WERI-Rb-1 (cell line): ENCODE results near the gene PRICKLE2.
A peak's percentile ranks its signal among the peaks of the same experiment; 100 is the strongest.

ENCODE experiments used
- DNase-seq: peaks from one replicate; pipeline ENCODE4 v3.0.0-alpha.2; 2020
- H3K27ac ChIP-seq: fragments of 250-450 bp; sonication (Bioruptor Pico); 2 replicates; pipeline ENCODE4 v1.5.1; 2020; ENCODE audit warnings: mild to moderate bottlenecking, moderate library complexity
- H3K27me3 ChIP-seq: fragments of 250-450 bp; sonication (Bioruptor Pico); 2 replicates; pipeline ENCODE4 v1.5.1; 2021; ENCODE audit warnings: mild to moderate bottlenecking, low read depth, moderate library complexity; ENCODE audit not compliant: insufficient read depth, severe bottlenecking
- H3K36me3 ChIP-seq: fragments of 250-450 bp; sonication (Bioruptor Pico); 2 replicates; pipeline ENCODE4 v1.5.1; 2020; ENCODE audit warnings: mild to moderate bottlenecking, moderate library complexity
- H3K4me3 ChIP-seq: 2 replicates; pipeline ENCODE4 v1.5.1; 2011; ENCODE audit warnings: low read depth, mild to moderate bottlenecking, control low read depth, low read length
- H3K9me3 ChIP-seq: fragments of 250-450 bp; sonication (Bioruptor Pico); 2 replicates; pipeline ENCODE4 v1.5.1; 2021; ENCODE audit warnings: mild to moderate bottlenecking, moderate library complexity; ENCODE audit not compliant: severe bottlenecking
- CTCF ChIP-seq: IDR thresholded peaks from 2 replicates; pipeline ENCODE4 v1.5.1; 2011; ENCODE audit warnings: low read depth, mild to moderate bottlenecking, control low read depth, inconsistent platforms, low read length

PRICKLE2 gene

GRCh38 chr3:64129106-64129505, 96.2 kb downstream of the PRICKLE2 start:
- peak overlapping the region; percentile 11 for H3K4me3 ChIP-seq
- peaks cover 7% of the 10 kb centered on the region for H3K9me3 ChIP-seq
- no peak for TF ChIP-seq CTCF
- H3K36me3 ChIP-seq: peaks cover 32% of the 10 kb centered on the region
- H3K27ac ChIP-seq: peak overlapping the region; percentile 94
- DNase-seq: no peak
- no peaks in the 10 kb centered on the region for H3K27me3 ChIP-seq

DNA sequence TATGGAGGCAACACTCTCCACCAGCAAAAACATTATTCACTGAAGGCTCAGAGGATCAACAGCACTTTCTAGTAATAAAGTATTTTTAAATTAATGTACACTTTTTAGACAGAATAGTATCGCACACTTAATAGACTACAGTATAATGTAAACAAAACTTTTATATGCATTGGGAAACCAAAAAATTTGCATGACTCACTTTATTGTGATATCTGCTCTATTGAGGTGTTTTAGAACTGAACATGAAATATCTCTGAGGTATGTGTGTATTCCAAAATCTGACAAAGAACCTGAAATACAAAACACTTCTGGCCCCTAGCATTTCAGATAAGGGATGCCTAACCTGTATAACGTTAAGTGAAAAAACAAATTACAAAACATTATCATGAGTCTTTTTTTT, 99.7 kb downstream of the PRICKLE2 start:
- no peak overlapping the region for H3K4me3 ChIP-seq
- H3K36me3 ChIP-seq: peaks cover 54% of the 10 kb centered on the region
- DNase-seq: no peak
- H3K9me3 ChIP-seq: peaks cover 7% of the 10 kb centered on the region
- no peak for TF ChIP-seq CTCF
- H3K27me3 ChIP-seq: no peaks in the 10 kb centered on the region
- no peak overlapping the region for H3K27ac ChIP-seq

DNA sequence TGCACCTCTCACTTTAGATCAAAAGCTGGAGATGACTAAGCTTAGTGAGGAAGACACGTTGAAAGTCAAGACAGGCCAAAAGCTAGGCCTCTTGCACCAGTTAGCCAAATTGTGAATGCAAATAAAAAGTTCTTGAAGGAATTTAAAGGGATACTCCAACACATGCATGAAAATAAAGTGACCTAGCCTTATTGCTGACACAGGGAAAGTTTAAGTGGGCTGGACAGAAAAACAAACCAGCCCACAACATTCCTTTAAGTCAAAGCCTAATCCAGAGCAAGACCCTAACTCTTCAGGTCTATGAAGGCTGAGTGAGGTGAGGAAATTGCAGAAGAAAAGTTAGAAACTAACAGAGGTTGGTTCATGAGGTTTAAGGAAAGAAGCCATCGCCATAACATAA, 101.3 kb downstream of the PRICKLE2 start:
- Histone ChIP-seq H3K27ac (no peak overlapping the region), H3K36me3 (peaks cover 67% of the 10 kb centered on the region), H3K9me3 (peaks cover 7% of the 10 kb centered on the region), H3K27me3 (no peaks in the 10 kb centered on the region), H3K4me3 (no peak overlapping the region)
- TF ChIP-seq CTCF: no peak
- DNase-seq: no peak

DNA sequence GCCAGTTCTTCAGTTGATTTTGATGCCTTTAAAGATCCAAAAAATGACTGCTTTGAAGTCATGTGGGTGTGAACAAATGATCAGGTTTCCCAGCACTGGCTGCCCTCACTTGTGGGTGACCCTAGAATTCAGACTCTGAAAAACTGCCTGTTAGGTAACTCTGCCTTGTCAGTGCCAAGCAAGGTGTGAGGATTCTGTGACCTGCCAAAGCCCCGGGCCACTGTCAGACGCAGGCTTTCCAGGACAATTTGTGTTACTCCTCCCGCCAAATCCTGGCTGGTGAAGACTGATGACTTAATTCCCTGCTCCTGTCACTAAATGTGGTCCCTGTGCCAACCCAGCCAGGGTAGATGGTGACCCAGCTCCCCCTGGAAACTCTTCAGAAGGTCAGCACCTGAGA, 102.8 kb downstream of the PRICKLE2 start:
- Histone ChIP-seq H3K4me3 (no peak overlapping the region), H3K27me3 (no peaks in the 10 kb centered on the region), H3K27ac (no peak overlapping the region), H3K9me3 (peaks cover 7% of the 10 kb centered on the region), H3K36me3 (peaks cover 68% of the 10 kb centered on the region)
- no peak for DNase-seq
- no peak for TF ChIP-seq CTCF

- peaks cover 63% of the 10 kb centered on the region for H3K36me3 ChIP-seq
- H3K9me3 ChIP-seq: peaks cover 7% of the 10 kb centered on the region
- H3K27ac ChIP-seq: peak overlapping the region; percentile 38; the same call in 1 of the 2 replicates
- DNase-seq: no peak
- no peaks in the 10 kb centered on the region for H3K27me3 ChIP-seq
- no peak overlapping the region for H3K4me3 ChIP-seq
- TF ChIP-seq CTCF: no peak
These were observed 103.4 kb downstream of the PRICKLE2 start for GRCh38 chr3:64121750-64122311.

GRCh38 chr3:64120876-64121275, 104.4 kb downstream of the PRICKLE2 start:
- H3K27me3 ChIP-seq: no peaks in the 10 kb centered on the region
- peak overlapping the region; percentile 38 for H3K27ac ChIP-seq
- H3K36me3 ChIP-seq: peaks cover 65% of the 10 kb centered on the region
- H3K9me3 ChIP-seq: peaks cover 7% of the 10 kb centered on the region
- DNase-seq: peak; percentile 28
- H3K4me3 ChIP-seq: no peak overlapping the region
- TF ChIP-seq CTCF: no peak
